HG02981 (cell line): Measurements from ENCODE around the gene COA1.
"Not testable (repeated sequence)": the region's sequence is repeated elsewhere in the genome, so short reads cannot be mapped to it uniquely, and the experiment has no call there.

ENCODE experiments used
- ATAC-seq: cut with Tn5 transposase; IDR thresholded peaks from one replicate; pipeline ENCODE4 v1.9.1; 2021; ENCODE audit warnings: mild to moderate bottlenecking, moderate library complexity; ENCODE audit not compliant: unreplicated experiment

The COA1 gene

DNA sequence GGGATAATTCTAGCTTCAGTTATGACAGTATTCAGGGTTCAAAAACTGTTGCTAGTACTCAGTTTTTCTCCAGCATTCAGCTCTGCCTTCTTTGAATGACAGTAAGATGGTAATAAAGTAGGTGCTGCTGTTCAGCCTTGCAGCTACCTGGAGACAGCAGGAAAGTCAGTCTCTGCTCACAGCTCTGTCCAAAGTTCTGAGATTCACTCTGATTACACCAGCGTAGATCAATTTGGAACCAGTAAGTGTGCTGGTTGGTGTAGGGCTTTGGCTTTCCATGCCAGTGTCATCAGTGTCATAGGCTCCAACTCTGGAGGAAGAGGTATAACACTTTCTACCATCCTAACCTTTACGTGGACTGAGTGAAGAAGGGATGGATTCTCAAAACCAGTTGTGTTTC, 120.2 kb downstream of the COA1 start:
- ATAC-seq: no peak

DNA sequence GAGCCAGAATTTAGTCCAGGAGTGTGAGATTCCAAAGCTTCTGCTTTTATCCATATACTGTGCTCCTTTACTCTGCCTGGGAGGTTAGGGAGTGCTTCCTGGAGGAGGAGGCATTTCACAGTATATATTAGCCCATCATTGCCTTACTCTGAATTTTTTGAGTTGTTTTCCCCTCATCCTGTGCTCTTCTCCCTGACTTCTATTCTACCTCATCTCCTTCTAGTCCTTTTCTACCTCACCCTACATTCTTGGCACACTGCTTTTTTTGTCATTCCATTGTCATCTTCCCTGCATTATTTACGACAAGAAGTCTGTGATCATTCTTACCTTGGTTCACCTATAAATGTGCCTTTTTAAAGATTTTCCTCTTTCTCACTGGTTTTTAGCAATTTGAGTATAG, 125.1 kb downstream of the COA1 start:
- no peak for ATAC-seq

DNA sequence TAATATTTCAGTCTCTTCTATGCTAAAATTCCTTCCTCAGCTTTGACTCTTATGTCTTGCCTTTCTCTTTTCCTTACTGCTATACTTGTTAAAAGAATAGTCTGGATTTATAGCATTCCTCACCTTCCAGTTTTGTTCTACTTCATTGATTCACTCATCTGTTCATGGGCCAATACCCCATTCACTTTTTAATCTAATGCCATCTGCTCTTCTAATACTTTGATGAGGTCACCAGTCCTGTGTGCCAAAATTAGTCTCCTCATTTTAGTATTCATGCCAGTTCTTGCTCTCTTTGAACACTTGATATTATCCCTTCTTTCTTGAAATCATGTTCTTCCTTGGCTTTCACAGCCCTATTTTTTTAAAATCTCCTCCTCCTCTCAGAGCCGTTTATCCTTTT, 127.1 kb downstream of the COA1 start:
- ATAC-seq: no peak

DNA sequence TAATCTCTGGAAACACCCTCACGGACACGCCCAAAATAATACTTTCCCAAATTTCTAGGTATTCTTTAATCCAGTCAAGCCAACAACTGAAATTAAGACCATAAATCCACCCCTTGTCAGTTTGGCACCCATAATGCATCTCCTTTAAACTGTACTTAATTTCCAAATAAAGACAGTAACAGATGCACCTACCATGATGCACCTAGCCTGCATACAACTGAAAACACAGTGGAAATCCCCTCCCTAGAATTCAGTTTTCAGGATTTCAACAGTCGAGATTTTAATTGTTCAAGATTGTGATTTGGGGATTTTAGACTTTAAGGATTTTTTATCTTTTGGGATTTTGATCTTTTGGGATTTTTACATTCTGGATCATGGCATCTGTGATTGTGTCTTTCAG, 129.3 kb downstream of the COA1 start:
- no peak for ATAC-seq

DNA sequence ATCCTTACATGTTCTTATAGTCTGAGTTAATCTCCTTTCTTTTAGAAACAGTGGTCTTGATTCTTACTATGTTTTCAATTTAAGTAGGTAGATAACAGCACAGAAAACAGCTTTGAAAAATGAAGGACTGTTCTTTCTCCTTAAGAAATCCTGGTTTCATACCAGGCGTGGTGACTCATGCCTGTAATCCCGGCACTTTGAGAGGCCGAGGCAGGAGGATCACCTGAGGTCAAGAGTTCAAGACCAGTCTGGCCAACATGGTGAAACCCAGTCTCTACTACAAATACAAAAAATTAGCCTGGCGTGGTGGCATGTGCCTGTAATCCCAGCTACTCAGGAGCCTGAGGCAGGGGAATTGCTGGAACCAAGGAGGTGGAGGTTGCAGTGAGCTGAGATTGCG, 132.9 kb downstream of the COA1 start:
- not testable (repeated sequence) for ATAC-seq

DNA sequence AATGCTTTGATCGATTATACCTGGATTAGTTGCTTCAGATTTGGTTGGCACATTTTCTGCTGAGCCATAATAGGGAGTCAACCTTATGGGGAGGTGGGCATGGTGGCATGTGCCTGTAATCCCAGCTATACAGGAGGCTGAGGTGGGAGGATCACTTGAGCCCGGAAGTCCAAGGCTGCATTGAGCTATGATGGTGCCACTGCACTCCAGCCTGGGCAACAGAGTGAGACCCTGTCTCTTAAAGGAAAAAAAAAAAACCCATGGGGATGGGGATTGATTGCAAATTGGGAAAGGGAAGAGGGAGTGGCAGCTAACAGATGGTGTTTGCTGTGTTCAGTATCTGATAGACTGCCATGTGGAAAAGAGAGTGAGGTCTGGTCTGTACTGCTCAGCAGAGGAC, 135.3 kb downstream of the COA1 start:
- ATAC-seq: no peak

DNA sequence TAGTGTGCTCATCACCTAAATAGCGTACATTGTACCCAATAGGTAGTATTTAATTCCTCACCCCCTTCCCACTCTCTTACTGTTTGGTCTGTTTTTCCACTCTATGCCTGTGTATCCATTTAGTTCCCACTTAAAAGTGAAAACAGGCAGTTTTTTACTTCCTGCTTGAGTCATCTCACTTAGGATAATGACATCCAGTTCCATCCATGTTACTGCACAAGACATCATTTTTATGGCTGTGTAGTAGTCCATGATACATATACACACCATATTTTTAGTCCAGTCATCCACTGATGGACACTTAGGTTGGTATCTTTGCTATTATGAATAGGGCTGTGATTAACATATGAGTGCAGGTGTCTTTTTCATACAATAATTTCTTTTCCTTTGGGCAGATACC, 136.3 kb downstream of the COA1 start:
- ATAC-seq: no peak

DNA sequence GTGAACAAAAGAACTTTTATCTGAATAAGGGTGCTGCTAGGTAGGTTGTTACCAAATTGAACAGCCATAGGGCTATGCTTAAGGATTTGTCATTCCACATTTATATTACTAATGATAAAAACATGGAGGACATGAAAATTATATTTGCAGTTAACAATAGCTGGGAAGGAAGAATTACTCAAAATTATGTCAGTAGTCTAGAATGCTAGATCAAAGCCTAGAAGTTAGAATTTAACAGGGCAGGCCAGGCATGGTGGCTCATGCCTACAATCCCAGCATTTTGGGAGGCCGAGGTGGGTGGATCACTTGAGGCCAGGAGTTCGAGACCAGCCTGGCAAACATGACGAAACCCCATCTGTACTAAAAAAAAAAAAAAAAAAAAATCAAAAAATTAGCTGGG, 137.0 kb downstream of the COA1 start:
- ATAC-seq: no peak

DNA sequence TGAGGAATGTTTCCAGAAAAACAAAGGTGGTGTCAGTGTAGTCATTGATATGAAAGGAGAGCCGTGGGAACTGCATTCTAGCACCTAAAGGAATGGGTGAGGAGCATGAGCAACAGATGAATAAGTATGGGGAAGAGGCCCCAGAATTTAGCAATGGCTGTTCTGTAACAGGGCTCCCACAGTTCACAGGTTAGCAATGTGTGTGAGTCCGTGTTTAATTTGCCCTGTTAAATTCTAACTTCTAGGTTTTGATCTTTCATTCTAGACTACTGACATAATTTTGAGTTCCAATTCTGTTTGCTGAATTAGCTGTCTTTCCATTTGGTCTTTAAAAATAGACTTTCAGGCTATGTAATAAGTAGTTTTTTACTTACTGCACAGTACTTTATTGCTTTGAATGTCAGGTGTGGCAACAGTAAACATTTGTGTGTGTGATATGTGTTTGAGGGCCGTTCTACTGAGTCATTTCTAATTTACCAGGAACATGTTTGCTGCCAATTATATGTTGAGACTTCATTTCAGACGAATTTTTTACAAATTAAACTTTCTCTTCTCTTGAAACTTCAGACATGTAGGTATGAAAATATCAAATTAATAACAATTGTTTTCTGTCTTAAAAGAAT, 137.7 kb downstream of the COA1 start:
- ATAC-seq: peak; percentile 19

DNA sequence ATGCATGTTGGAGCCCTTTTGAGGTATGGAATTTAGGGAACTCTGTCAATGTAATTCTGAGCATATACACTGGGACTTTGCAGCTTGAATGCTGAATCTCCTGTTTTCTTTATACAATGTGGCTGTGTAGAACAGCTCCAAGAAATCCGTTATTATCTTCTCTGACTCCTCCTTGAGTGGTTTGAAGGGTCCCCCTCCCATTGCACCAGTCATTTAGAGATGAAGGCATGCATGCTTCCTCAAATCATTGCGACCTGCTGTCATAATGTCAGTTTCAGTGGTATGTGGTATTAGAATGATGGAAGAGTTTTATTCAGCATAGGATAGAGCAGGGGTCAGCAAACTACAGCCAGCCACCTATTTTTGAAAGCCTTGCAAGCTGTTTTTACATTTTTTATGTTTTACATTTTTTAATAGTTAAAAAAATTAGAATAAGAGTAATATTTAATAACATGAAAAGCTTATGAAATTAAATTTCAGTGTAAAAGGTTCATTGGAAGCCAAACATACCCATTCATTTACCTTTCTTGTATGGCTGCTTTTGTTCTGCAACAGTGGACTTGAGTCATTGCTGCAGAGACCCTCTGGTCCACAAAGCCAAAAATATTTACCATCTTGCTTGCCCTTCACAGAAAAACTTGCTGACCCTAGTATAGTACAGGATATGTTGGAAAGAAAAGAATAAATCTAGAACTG, 138.3 kb downstream of the COA1 start:
- ATAC-seq: peak; percentile 73

DNA sequence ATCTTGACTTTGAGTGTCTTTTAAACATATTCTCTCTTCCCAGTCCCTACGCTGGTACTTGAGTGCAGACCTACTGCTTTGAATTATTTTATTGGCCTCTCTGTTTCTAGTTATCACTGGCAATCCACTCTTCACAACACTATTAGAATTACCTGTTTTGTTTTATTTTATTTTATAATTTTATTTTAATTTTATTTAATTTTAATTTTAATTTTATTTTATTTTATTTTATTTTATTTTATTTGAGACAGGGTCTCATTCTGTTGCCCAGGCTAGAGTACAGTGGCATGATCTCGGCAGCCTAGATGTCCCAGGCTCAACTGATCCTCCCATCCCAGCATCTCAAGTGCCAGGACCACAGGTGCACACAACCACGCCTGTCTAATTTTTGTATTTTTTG, 139.6 kb downstream of the COA1 start:
- ATAC-seq: no peak
